Measurements from ENCODE around the gene SLC25A22. TPM values are rescaled to one million over a fixed set of nuclear protein-coding genes. Genes with fewer than 3 reads are reported as not detected.

SLC25A22 gene
- 15.4 and 34.4 TPM in 2 replicates for total RNA-seq

GRCh38 chr11:798093-798713, at the start of gene SLC25A22:
Gene SLC25A22 (minus strand): TSS chr11:798281. CDS start chr11:795006, 3,275 bp downstream.

GRCh38 chr11:842370-843002, 44.4 kb upstream of the SLC25A22 start, which contains the start of the genes POLR2L and TSPAN4:
Gene POLR2L (minus strand): TSS chr11:842529. CDS start chr11:842508, 21 bp downstream.
Gene TSPAN4 (plus strand): TSS chr11:842852. CDS start chr11:850305, 7,453 bp downstream.

GRCh38 chr11:832529-833113, 34.5 kb upstream of the SLC25A22 start, which contains the start of gene CD151:
Gene CD151 (plus strand): TSS chr11:832952. CDS start chr11:836070, 3,118 bp downstream.

GRCh38 chr11:827897-828192, 29.8 kb upstream of the SLC25A22 start, which contains the start of gene CRACR2B:
Gene CRACR2B (plus strand): TSS chr11:827919. CDS start chr11:828608, 689 bp downstream.

GRCh38 chr11:818396-819128, 20.5 kb upstream of the SLC25A22 start, which contains the start of gene PNPLA2:
Gene PNPLA2 (plus strand): TSS chr11:818914. CDS start chr11:819719, 805 bp downstream.

GRCh38 chr11:809287-810039, 11.4 kb upstream of the SLC25A22 start, which contains the start of gene RPLP2:
Gene RPLP2 (plus strand): TSS chr11:809967. CDS start chr11:810235, 268 bp downstream.

DNA sequence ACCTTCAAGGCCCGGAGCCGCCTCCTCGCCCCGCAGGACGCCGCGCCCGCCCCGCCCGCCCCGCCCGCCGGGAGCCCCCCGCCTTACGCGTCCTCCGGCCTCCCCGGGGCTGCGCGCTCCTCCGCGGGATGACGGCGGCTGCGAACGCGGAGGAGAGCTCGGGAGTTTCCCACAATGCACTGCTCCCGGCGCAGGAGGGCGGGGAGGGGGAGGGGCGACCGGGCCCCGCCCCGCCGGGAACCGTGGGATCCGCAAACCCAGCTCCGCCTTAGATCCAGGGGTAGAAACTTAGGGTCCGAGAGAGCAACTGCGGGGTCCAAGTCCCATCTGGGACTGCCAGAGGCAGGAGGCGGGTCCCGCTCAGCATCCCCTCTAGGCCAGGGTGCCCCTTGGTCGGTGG, 8.1 kb downstream of the SLC25A22 start, which contains the start of gene CEND1:
Gene CEND1, minus strand, starts transcription at position 148 of the 400 bp plus-strand sequence. CDS start 1,514 bp downstream, outside the sequence.

DNA sequence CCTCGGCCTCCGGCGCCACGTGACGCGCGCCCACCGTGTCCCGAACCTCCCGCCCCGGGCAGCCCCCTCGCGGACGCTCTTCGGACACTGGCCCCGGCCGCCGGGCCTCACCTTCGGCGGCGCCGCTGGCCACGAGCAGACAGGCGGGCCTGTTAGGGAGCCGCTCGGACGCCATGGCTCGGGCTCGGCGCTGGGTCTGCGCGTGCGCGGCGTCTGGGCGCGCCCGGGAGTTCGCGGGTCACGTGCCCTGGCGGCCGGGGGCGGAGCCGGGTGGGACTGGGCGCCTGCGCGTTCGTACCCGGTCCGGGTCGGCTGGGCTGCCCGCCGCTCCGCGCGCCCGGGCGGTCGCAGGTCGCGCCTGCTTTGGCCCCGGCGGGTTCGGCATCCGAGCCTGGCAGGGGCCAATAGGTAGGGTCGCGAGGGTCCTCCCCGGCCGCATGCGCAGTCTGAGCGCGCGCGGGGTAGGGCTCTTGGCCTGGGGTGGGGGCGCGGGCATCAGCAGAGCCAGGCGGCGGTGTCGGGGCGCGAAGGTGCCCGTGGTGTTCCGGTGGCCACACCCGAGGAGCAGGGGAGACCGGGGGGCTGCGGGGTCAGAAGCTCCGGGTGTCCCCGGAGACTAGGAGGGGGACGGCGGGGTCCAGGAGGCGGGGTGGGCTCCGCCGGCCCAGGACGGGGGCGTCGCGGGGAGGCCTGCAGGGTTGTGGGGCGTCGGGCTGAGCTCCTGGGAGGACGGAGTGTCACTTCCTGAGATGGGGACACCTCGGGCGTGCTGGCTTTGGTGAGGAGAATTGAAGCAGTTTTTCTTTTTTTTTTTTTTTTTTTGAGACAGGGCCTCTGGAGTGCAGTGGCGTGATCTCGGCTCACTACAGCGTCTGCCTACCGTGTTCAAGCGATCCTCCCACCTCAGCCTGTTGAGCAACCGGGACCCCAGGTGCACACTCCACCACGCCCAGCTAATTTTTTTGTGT, 20.5 kb downstream of the SLC25A22 start, which contains the start of gene GATD1:
Gene GATD1, minus strand, starts transcription at position 200 of the 968 bp plus-strand sequence. Its CDS starts 25 bp downstream, at position 175.

DNA sequence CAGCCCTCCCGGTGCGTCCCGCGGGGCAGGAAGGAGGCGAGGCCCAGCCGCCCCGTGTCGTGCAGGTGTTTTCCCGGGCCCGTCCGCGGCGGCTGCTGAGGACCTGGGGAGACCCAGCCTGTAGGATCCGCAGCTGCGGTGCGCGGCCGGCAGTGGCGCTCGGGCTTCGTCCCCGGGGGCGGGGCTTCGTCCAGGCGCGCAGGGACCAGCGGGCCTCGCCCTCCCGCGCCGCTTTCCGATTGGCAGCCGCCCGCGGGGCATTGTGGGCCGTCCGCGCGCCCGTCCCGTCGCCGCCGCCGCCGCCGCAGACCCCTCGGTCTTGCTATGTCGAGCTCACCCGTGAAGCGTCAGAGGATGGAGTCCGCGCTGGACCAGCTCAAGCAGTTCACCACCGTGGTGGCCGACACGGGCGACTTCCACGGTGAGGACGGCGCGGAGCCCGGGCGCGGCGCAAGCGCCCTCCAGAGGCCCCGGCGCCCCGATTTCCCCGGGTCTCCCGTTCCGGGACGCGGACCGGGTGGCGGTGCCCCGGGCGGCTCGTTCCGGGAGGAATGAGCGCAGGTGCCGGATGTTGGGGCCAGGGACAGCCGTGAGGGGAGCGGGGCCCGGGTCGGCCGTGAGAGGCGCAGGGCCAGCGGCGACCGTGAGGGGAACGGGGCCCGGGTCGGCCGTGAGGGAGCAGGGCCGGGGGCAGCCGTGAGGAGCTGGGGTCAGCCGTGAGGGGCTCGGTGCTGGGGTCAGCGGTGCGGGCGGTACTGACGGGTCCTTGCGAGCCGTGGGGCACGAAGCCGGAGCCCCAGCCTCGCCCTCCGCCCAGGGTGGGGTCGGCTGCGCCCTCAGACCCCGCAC, 50.7 kb downstream of the SLC25A22 start, which contains the start of gene TALDO1:
Gene TALDO1, plus strand, starts transcription at position 307 of the 849 bp plus-strand sequence. Its CDS starts 18 bp downstream, at position 325.

Other genes starting within 250 kb of the SLC25A22 start
- 0.44 and 1.7 TPM in 2 replicates for gene LMNTD2, start 237.5 kb downstream of the SLC25A22 start, total RNA-seq
- 1.8 and 5.1 TPM in 2 replicates for gene RASSF7, start 237.3 kb downstream of the SLC25A22 start, total RNA-seq
- 18.3 and 22.4 TPM in 2 replicates for gene PHRF1, start 221.8 kb downstream of the SLC25A22 start, total RNA-seq
- gene IRF7, start 182.3 kb downstream of the SLC25A22 start, total RNA-seq, result 11.3 and 14.7 TPM in 2 replicates
- not detected in 2 replicates for gene CDHR5, start 173.3 kb downstream of the SLC25A22 start, total RNA-seq
- gene SCT, start 171.1 kb downstream of the SLC25A22 start, total RNA-seq, result not detected in 2 replicates
- not detected in 2 replicates for gene DRD4, start 161.0 kb downstream of the SLC25A22 start, total RNA-seq
- 20.6 and 23.9 TPM in 2 replicates for gene DEAF1, start 103.1 kb downstream of the SLC25A22 start, total RNA-seq
- 20.3 and 34.6 TPM in 2 replicates for gene TMEM80, start 102.5 kb downstream of the SLC25A22 start, total RNA-seq
- gene EPS8L2, start 92.0 kb downstream of the SLC25A22 start, total RNA-seq, result 11.7 and 15.0 TPM in 2 replicates
- 184 and 216 TPM in 2 replicates for gene TALDO1, start 50.8 kb downstream of the SLC25A22 start, total RNA-seq
- 15.9 and 16.6 TPM in 2 replicates for gene GATD1, start 20.8 kb downstream of the SLC25A22 start, total RNA-seq
- gene CEND1, start 8.2 kb downstream of the SLC25A22 start, total RNA-seq, result 0.49 and 0.94 TPM in 2 replicates
- 6.1 and 9.3 TPM in 2 replicates for gene PIDD1, start 7.0 kb upstream of the SLC25A22 start, total RNA-seq
- gene RPLP2, start 11.7 kb upstream of the SLC25A22 start, total RNA-seq, result 563 and 660 TPM in 2 replicates
- gene PNPLA2, start 20.6 kb upstream of the SLC25A22 start, total RNA-seq, result 51.4 and 52.8 TPM in 2 replicates
- gene CRACR2B, start 29.6 kb upstream of the SLC25A22 start, total RNA-seq, result 1.1 and 1.7 TPM in 2 replicates
- gene CD151, start 34.7 kb upstream of the SLC25A22 start, total RNA-seq, result 286 and 398 TPM in 2 replicates
- 77.8 and 107 TPM in 2 replicates for gene POLR2L, start 44.2 kb upstream of the SLC25A22 start, total RNA-seq
- 207 and 222 TPM in 2 replicates for gene TSPAN4, start 44.6 kb upstream of the SLC25A22 start, total RNA-seq
- gene CHID1, start 112.5 kb upstream of the SLC25A22 start, total RNA-seq, result 110 and 127 TPM in 2 replicates
- 37.3 and 40.8 TPM in 2 replicates for gene AP2A2, start 127.6 kb upstream of the SLC25A22 start, total RNA-seq
- not detected in 2 replicates for gene MUC6, start 238.4 kb upstream of the SLC25A22 start, total RNA-seq